ENCODE data around the gene PPM1J.

Gene PPM1J

DNA sequence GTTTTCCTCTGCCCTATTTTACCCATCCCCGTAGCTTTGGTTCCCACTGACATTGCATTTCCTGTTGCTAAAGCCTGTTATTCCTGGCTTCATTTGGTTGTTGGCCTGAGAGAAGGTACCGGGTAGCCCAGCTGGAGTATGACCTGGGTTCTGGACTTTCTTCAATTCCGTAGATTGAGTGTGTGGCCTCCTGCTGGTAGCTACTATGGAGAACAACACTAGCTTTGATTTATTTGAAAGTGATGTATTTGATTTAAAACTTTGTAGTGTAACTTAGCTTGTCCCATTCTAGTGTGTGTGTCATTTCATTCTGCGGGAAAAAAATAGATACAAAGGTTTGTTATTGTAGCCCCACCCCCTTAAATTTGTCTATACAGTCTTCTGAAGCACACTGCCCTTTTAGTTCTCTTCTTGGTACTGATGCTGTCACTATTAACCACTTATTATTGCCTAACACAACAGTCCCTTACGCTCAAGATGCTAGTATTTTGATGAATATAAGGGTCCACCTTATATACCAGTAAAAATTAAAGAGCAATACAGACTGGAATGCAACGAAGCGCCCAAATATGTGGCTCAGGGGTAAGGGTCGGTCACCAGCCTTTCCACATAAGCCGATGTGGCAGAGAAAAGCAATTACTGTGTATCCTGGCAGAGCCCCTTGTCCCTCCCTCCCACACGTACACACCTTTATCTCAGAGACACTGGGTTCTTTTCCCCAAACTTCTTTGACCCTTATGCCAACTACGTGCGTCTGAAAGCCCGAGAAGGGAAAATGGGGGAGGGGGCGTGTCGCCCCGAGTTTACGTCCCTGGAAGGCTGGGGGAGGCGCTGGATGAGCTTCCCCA is 41.3 kb downstream of the PPM1J start:
- Histone ChIP-seq H3K4me1 (ENCODE audit: insufficient read depth, insufficient read length) (no peaks in the 10 kb centered on the region), H3K4me3 (ENCODE audit: insufficient read length, low read depth) (peak overlapping the region; percentile 77), H3K36me3 (ENCODE audit: insufficient read depth, insufficient read length, low read length) (peaks cover 34% of the 10 kb centered on the region), H3K9me3 (ENCODE audit: insufficient read depth, low read length) (no peaks in the 10 kb centered on the region), H3K9ac (ENCODE audit: insufficient read length, low read depth) (peak overlapping the region; percentile 91), H3K27me3 (ENCODE audit: insufficient read depth, insufficient read length) (peaks cover 7% of the 10 kb centered on the region)
- DNase-seq (ENCODE audit: low read depth, low spot score): no peak
- no peak for TF ChIP-seq YY1 (IDR thresholded peaks at IDR 0.05; ENCODE audit: insufficient read depth, insufficient read length)

DNA sequence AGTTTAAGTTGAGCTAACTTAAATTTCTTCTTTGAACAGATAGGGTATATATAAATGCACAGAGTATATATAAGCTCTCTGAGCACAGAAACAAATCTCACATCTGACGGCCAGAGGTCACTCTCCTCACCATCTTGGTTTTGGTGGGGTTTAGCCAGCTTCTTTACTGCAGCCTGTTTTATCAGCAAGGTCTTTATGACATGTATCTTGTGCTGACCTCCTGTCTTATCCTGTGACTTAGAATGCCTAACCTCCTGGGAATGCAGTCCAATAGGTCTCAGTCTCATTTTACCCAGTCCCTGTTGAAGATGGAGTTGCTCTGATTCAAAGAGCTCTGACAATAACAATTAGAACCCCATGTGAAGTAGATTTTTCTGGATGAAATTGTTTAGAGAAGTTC is 42.3 kb downstream of the PPM1J start:
- Histone ChIP-seq H3K9me3 (ENCODE audit: insufficient read depth, low read length) (no peaks in the 10 kb centered on the region), H3K36me3 (ENCODE audit: insufficient read depth, insufficient read length, low read length) (peaks cover 41% of the 10 kb centered on the region), H3K27me3 (ENCODE audit: insufficient read depth, insufficient read length) (peaks cover 7% of the 10 kb centered on the region), H3K4me1 (ENCODE audit: insufficient read depth, insufficient read length) (no peaks in the 10 kb centered on the region), H3K4me3 (ENCODE audit: insufficient read length, low read depth) (no peak overlapping the region), H3K9ac (ENCODE audit: insufficient read length, low read depth) (no peak overlapping the region)
- DNase-seq (ENCODE audit: low read depth, low spot score): no peak
- TF ChIP-seq ZNF274 (IDR thresholded peaks at IDR 0.05; ENCODE audit: low read depth, low read length) (no peak), YY1 (IDR thresholded peaks at IDR 0.05; ENCODE audit: insufficient read depth, insufficient read length) (no peak), SUZ12 (IDR thresholded peaks at IDR 0.05; ENCODE audit: extremely low read depth, insufficient read depth, insufficient read length) (no peak)

DNA sequence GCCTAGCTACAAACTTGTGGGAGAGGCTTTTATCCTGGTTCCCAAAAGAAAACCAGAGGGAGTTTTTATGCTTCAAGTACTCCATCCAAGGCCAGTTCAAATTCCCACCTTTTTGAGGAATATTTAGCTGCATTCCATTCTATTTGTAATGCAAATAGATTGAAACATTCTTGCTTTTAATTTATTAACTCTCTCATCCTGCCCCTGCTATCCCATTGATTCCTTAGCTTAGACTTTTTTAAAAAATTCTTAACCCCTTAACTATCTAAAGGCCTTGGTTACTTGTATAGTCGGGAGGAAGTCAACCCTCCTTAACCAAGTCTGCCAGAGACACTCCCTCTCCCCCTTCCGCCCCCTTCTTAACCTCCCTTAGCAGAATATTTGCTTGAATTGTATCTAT is 43.1 kb downstream of the PPM1J start:
- no peaks in the 10 kb centered on the region for H3K9me3 ChIP-seq (ENCODE audit: insufficient read depth, low read length)
- DNase-seq (ENCODE audit: low read depth, low spot score): peak; percentile 25
- H3K4me1 ChIP-seq (ENCODE audit: insufficient read depth, insufficient read length): no peaks in the 10 kb centered on the region
- peaks cover 7% of the 10 kb centered on the region for H3K27me3 ChIP-seq (ENCODE audit: insufficient read depth, insufficient read length)
- no peak overlapping the region for H3K4me3 ChIP-seq (ENCODE audit: insufficient read length, low read depth)
- H3K36me3 ChIP-seq (ENCODE audit: insufficient read depth, insufficient read length, low read length): peaks cover 48% of the 10 kb centered on the region
- TF ChIP-seq SUZ12 (IDR thresholded peaks at IDR 0.05; ENCODE audit: extremely low read depth, insufficient read depth, insufficient read length): no peak
- TF ChIP-seq YY1 (IDR thresholded peaks at IDR 0.05; ENCODE audit: insufficient read depth, insufficient read length): no peak
- no peak for TF ChIP-seq ZNF274 (IDR thresholded peaks at IDR 0.05; ENCODE audit: low read depth, low read length)
- H3K9ac ChIP-seq (ENCODE audit: insufficient read length, low read depth): no peak overlapping the region

DNA sequence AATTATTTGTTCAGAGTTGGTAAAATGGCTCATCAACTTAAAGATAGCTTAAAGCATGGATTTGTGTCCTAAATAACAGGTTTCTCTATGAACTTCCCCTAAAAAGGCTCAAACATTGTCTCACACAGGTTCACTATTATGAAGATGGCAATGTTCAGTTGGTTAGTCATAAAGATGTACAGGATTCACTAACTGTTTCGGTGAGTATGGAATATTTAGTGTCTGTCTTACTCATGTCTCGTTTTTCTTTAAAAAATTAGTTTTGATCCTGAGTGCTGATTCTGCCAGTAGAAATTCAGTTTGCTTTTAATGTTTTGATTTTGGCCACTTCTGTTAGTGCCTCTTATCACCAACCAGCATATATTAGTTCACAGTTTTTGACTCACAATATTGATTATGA is 48.2 kb downstream of the PPM1J start:
- Histone ChIP-seq H3K9me3 (ENCODE audit: insufficient read depth, low read length) (no peaks in the 10 kb centered on the region), H3K4me3 (ENCODE audit: insufficient read length, low read depth) (no peak overlapping the region), H3K4me1 (ENCODE audit: insufficient read depth, insufficient read length) (no peaks in the 10 kb centered on the region), H3K36me3 (ENCODE audit: insufficient read depth, insufficient read length, low read length) (peaks cover 74% of the 10 kb centered on the region), H3K9ac (ENCODE audit: insufficient read length, low read depth) (no peak overlapping the region), H3K27me3 (ENCODE audit: insufficient read depth, insufficient read length) (no peaks in the 10 kb centered on the region)
- no peak for DNase-seq (ENCODE audit: low read depth, low spot score)
- TF ChIP-seq SUZ12 (IDR thresholded peaks at IDR 0.05; ENCODE audit: extremely low read depth, insufficient read depth, insufficient read length): no peak
- no peak for TF ChIP-seq YY1 (IDR thresholded peaks at IDR 0.05; ENCODE audit: insufficient read depth, insufficient read length)
- TF ChIP-seq ZNF274 (IDR thresholded peaks at IDR 0.05; ENCODE audit: low read depth, low read length): no peak

DNA sequence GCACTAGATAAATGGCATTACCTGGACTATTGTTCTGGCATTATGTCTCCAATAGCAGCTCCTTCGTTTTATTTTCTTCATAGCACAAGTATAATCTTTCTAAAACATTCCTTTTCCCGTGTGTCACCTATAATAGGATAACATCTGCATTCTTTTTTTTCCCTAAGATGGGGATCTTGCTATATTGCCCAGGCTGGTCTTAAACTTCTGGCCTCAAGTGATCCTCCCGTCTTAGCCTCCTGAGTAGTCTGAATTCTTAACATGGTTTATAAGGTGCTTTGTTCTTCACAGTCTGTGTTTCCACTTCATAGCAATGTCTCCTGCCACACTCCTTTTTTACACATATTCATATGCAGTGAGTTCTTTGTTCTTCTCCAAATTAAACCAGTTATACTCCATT is 49.3 kb downstream of the PPM1J start:
- Histone ChIP-seq H3K9me3 (ENCODE audit: insufficient read depth, low read length) (no peaks in the 10 kb centered on the region), H3K4me1 (ENCODE audit: insufficient read depth, insufficient read length) (no peaks in the 10 kb centered on the region), H3K27me3 (ENCODE audit: insufficient read depth, insufficient read length) (no peaks in the 10 kb centered on the region), H3K36me3 (ENCODE audit: insufficient read depth, insufficient read length, low read length) (peaks cover 85% of the 10 kb centered on the region), H3K9ac (ENCODE audit: insufficient read length, low read depth) (no peak overlapping the region), H3K4me3 (ENCODE audit: insufficient read length, low read depth) (no peak overlapping the region)
- DNase-seq (ENCODE audit: low read depth, low spot score): no peak
- no peak for TF ChIP-seq SUZ12 (IDR thresholded peaks at IDR 0.05; ENCODE audit: extremely low read depth, insufficient read depth, insufficient read length)
- no peak for TF ChIP-seq ZNF274 (IDR thresholded peaks at IDR 0.05; ENCODE audit: low read depth, low read length)
- no peak for TF ChIP-seq YY1 (IDR thresholded peaks at IDR 0.05; ENCODE audit: insufficient read depth, insufficient read length)
